GM10266 (cell line): ENCODE results near the gene GPR151.

Source experiments
- DNase-seq: peaks from one replicate; pipeline ENCODE4 v3.0.0; 2012; ENCODE audit errors: extremely low spot score
- CTCF ChIP-seq: IDR thresholded peaks from 2 replicates; pipeline ENCODE4 v1.5.1; 2012; ENCODE audit warnings: mild to moderate bottlenecking, low read depth; ENCODE audit not compliant: control insufficient read depth, insufficient read depth; ENCODE audit errors: missing control alignments

The GPR151 gene

GRCh38 chr5:146538432-146538831, 22.4 kb upstream of the GPR151 start:
- no peak for DNase-seq

GRCh38 chr5:146533882-146534281, 17.9 kb upstream of the GPR151 start:
- no peak for TF ChIP-seq CTCF
- DNase-seq, result no peak

More at GRCh38 chr5:146538432-146538831, 22.4 kb upstream of the GPR151 start:
- TF ChIP-seq CTCF, result no peak

GRCh38 chr5:146533260-146533857, 17.4 kb upstream of the GPR151 start:
- peak; percentile 61 for DNase-seq
- peak; percentile 84 for TF ChIP-seq CTCF

GRCh38 chr5:146529984-146530383, 14.0 kb upstream of the GPR151 start:
- TF ChIP-seq CTCF, result no peak
- peak; percentile 17 for DNase-seq

- no peak for DNase-seq
Observed at GRCh38 chr5:146528236-146528635, 12.2 kb upstream of the GPR151 start.

GRCh38 chr5:146527785-146528184, 11.8 kb upstream of the GPR151 start:
- no peak for TF ChIP-seq CTCF
- no peak for DNase-seq

More at GRCh38 chr5:146528236-146528635, 12.2 kb upstream of the GPR151 start:
- no peak for TF ChIP-seq CTCF

- TF ChIP-seq CTCF, result no peak
- DNase-seq, result no peak
Observed at GRCh38 chr5:146523698-146524097, 7.7 kb upstream of the GPR151 start.
